Measurements from ENCODE around the gene TM9SF1. TPM values are rescaled to one million over a fixed set of nuclear protein-coding genes. Genes with fewer than 3 reads are reported as not detected.

The TM9SF1 gene
- total and polyA plus RNA-seq, 8 donors = 28.1 to 72.5 (median 35.2) TPM

DNA sequence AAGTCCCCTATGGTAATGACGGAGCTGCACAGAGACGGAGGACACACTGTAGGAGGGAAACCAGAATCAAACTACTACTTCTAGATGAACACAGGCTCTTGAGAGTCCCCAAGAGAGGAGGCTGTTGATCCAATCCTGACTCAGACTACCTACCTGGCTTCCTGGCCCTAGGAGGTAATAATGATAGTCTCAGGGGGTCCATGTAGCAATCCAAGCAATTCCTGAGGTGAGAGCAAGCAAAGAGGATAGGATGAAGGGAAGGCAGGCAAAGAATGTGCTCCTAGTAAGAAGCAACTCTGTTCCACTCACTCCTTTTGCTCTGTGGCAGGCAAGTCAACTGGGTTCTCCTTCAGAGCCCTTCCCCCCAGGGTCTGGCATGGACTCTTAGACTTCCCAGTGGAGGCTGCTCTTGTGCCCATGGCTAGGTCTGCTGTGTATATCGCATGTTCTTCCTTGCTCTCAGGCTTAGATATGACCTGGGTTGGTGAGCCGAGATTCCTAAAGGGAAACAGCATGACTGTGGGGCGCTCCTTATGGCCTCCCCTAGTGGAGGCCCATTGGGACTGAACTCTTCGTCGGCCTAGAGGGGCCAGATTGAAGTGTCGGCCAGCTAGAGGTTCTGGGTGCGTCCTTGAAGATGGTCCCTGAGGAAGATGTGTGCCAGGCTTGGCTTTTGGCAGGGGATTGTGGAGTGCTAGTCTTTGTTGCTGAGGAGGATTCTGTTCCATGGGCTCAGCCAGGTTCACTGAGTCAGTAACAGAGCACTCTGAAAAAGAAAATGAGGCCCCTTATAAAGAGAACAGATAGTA is 45.1 kb upstream of the TM9SF1 start:
- Histone ChIP-seq H3K4me1 (peaks cover 30 to 60% of the 10 kb centered on the region in 2 donors), H3K4me3 (peak overlapping the region in 1 of 2 donors; percentile 80), H3K9me3 (no peaks in the 10 kb centered on the region), H3K36me3 (peaks cover 0 to 61% of the 10 kb centered on the region in 2 donors), H3K27ac (peak overlapping the region in 1 of 2 donors; percentile 100), H3K27me3 (no peaks in the 10 kb centered on the region)
- DNase-seq (no peak), ATAC-seq (no peak)
- TF ChIP-seq, protein P1, sequence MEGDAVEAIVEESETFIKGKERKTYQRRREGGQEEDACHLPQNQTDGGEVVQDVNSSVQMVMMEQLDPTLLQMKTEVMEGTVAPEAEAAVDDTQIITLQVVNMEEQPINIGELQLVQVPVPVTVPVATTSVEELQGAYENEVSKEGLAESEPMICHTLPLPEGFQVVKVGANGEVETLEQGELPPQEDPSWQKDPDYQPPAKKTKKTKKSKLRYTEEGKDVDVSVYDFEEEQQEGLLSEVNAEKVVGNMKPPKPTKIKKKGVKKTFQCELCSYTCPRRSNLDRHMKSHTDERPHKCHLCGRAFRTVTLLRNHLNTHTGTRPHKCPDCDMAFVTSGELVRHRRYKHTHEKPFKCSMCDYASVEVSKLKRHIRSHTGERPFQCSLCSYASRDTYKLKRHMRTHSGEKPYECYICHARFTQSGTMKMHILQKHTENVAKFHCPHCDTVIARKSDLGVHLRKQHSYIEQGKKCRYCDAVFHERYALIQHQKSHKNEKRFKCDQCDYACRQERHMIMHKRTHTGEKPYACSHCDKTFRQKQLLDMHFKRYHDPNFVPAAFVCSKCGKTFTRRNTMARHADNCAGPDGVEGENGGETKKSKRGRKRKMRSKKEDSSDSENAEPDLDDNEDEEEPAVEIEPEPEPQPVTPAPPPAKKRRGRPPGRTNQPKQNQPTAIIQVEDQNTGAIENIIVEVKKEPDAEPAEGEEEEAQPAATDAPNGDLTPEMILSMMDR (IDR thresholded peaks at IDR 0.05) = no peak
- intact Hi-C loops (cut with DNase I) = loop anchor here in 1 of 2 donors (5.0 kb wide), 1 partner anchor 57 kb away; the partner anchor contains the start of genes DHRS1 and NOP9

DNA sequence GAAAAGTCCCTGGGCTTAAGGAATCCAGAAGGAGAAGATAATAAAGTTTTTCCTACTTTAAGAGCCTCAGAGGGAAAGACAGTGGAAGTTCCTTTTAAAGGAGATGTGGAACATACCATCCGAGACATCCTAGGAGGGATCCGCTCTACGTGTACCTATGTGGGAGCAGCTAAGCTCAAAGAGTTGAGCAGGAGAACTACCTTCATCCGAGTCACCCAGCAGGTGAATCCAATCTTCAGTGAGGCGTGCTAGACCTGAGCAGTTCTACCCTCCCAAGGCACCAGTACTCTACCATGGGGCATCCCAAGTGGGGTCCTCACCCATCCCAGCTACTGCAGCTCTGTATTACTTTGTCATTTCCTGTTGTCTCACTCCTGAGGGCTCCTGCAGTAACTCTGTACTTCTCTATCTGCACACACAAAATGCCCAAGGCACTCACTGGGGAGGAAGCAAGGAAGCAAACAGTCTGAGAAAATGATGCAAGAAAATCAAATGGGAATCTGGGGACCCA is 43.3 kb upstream of the TM9SF1 start:
- intact Hi-C loops (cut with DNase I) = no loop called here
- TF ChIP-seq, protein P1 (IDR thresholded peaks at IDR 0.05) = no peak
- peaks cover 36 to 69% of the 10 kb centered on the region in 2 donors for H3K4me1 ChIP-seq
- no peak overlapping the region for H3K4me3 ChIP-seq
- peak overlapping the region in 1 of 2 donors; percentile 53 for H3K27ac ChIP-seq
- peaks cover 0 to 63% of the 10 kb centered on the region in 2 donors for H3K36me3 ChIP-seq
- no peaks in the 10 kb centered on the region for H3K27me3 ChIP-seq
- DNase-seq (no peak), ATAC-seq (no peak)
- H3K9me3 ChIP-seq = no peaks in the 10 kb centered on the region

DNA sequence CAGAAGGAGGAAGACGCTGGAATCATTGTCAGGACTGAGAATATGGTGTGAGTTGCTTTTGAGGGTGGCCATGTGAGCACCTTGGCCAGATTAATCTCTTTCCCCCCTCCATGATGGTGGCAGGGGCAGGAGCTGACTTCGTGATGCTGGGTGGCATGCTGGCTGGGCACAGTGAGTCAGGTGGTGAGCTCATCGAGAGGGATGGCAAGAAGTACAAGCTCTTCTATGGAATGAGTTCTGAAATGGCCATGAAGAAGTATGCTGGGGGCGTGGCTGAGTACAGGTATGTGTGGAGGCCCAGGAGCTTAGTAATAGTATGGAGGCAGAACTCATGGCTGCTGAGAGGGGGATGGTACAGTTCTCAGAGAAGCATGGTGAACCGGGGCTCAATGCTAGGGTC is 42.9 kb upstream of the TM9SF1 start:
- H3K27me3 ChIP-seq = no peaks in the 10 kb centered on the region
- intact Hi-C loops (cut with DNase I) = no loop called here
- ATAC-seq (no peak), DNase-seq (no peak)
- peaks cover 0 to 63% of the 10 kb centered on the region in 2 donors for H3K36me3 ChIP-seq
- no peak overlapping the region for H3K27ac ChIP-seq
- H3K9me3 ChIP-seq = no peaks in the 10 kb centered on the region
- TF ChIP-seq, protein P1 (IDR thresholded peaks at IDR 0.05) = no peak
- no peak overlapping the region for H3K4me3 ChIP-seq
- H3K4me1 ChIP-seq = peaks cover 36 to 70% of the 10 kb centered on the region in 2 donors

DNA sequence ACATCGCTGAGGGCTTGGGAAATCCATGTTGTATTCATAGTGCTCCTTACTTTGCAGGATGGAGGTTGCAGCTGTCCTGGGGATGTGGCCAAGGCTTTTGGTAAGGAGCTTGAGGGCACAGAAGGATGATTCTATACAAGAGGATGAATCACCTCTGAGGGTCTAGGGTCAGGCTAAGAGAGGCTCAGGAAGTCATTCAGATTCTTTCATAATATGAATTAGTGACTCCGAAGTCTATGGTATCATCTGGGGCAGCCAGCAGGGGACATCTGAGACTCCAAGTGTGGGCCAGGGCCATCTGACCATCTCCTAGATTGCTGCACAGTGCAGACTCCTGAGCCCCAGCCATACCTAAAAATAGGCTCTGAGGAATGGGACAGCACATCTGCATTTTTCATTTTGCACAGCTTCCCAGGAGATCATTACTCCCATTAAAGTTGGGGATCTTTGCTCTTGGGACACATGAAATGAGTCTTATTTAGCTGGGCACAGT is 42.3 kb upstream of the TM9SF1 start:
- intact Hi-C loops (cut with DNase I) = no loop called here
- peaks cover 0 to 63% of the 10 kb centered on the region in 2 donors for H3K36me3 ChIP-seq
- TF ChIP-seq, protein P1 (IDR thresholded peaks at IDR 0.05) = no peak
- H3K4me1 ChIP-seq = peaks cover 37 to 70% of the 10 kb centered on the region in 2 donors
- no peaks in the 10 kb centered on the region for H3K9me3 ChIP-seq
- DNase-seq = no peak
- ATAC-seq = no peak
- no peak overlapping the region for H3K4me3 ChIP-seq
- no peak overlapping the region for H3K27ac ChIP-seq
- H3K27me3 ChIP-seq = no peaks in the 10 kb centered on the region

Data from left lung (tissue), 10 donors.